Measurements from ENCODE around the gene MCC. TPM values are rescaled to one million over a fixed set of nuclear protein-coding genes. Genes with fewer than 3 reads are reported as not detected.
"Not testable (repeated sequence)": the region's sequence is repeated elsewhere in the genome, so short reads cannot be mapped to it uniquely, and the experiment has no call there.

The MCC gene
- total RNA-seq, 1 donor from 2014 or later, result 10.1 TPM

- no peak for DNase-seq (ENCODE audit: low read depth in 2 of 2)
These were observed 2.8 kb upstream of the MCC start for GRCh38 chr5:113491022-113491421.

DNA sequence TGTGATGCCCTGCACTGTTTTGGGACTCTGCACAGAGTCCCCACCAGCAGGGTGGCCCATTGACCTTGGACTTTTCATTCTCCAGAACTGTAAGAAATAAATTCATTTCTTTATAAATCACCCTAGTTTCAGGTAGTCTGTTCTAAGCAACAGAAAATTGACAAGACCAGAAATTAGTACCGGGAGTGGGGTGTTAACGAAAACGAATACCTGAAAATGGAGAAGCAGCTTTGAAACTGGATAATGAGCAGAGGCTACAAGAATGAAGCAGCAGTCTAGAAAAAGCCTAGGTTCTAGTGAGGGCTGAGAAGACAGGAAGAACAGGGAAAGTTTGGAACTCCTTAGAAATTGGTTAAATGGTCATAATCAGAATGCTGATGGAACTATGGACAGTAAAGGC lies 2.1 kb upstream of the MCC start:
- DNase-seq (ENCODE audit: low read depth in 2 of 2), result no peak

- DNase-seq (ENCODE audit: low read depth in 2 of 2), result peak in 1 of 2 donors; percentile 43
These were observed 1.0 kb upstream of the MCC start for GRCh38 chr5:113489299-113489698.

DNA sequence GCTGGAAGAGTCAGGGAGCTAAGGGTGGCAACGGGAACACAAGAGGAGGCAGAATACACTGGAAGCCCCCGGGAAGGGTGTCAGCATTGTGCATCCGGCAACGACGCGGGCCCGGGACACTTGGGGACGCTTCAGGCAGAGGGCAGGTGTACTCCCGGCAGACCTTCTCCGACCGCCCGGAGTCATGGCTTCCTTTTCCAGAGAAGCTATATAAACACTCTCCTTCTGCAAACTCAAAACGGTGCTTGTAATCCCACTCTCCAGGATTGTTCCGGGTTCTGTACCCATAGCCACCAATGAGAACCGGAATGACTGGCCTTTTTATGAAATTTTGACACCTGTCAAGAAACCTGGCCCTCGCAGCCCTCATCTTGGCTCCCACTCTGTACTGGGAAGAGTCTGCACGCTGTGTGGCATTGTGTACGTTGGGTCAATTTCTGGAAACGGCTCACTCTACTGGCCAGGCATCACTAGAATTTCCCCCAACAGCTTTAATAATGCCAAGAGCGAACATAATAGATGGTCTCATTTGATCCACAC lies 462 bp upstream of the MCC start:
- no peak for DNase-seq (ENCODE audit: low read depth in 2 of 2)

GRCh38 chr5:113487416-113487780 lies 855 bp downstream of the MCC start:
- peak in 1 of 2 donors; percentile 2 for DNase-seq (ENCODE audit: low read depth in 2 of 2)

GRCh38 chr5:113480243-113480642 lies 8.0 kb downstream of the MCC start:
- no peak for DNase-seq (ENCODE audit: low read depth in 2 of 2)

DNA sequence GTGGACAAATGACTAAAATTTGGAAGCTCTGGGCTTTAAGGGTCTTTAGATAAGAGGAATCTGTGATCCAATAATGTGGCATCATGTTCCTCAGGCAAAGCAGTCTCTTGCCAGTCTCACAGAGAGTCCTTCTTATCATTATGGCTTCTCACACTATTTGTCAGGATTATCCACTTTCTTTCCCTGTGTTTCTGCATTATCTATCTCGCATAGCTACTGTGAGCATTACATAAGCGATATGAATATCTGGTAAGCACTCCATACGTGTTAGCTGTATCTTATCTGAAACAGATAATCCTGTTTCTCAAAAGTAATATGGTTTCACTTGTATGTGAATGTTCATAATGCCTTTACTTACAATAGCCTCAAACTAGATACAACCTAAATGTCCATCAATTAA lies 9.6 kb downstream of the MCC start:
- no peak for DNase-seq (ENCODE audit: low read depth in 2 of 2)

GRCh38 chr5:113474100-113474728 lies 14.0 kb downstream of the MCC start:
- DNase-seq (ENCODE audit: low read depth in 2 of 2), result no peak

- no peak for DNase-seq (ENCODE audit: low read depth in 2 of 2)
These were observed 25.2 kb downstream of the MCC start for GRCh38 chr5:113463032-113463431.

GRCh38 chr5:113457106-113457505 lies 31.1 kb downstream of the MCC start:
- not testable (repeated sequence) for DNase-seq (ENCODE audit: low read depth in 2 of 2)

GRCh38 chr5:113452941-113453340 lies 35.3 kb downstream of the MCC start:
- no peak for DNase-seq (ENCODE audit: low read depth in 2 of 2)

DNA sequence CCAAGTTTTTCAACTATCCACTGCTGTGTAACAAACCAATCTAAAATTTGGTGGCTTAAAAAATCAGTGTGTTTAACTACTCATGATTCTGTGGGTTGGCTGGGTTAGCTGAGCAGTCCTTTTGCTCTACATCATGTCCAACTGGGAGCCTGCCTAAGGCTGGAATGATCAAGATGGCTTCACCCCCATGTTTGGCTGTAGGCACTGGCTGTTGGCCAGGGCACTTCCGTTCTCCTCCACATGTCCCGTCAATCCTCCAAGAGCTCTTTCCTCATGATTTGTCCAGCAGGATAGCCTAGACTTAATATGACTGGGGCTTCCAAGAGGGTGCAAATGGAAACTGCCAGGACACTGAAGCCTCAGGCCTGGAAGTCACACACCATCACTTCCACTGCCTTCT lies 36.5 kb downstream of the MCC start:
- no peak for DNase-seq (ENCODE audit: low read depth in 2 of 2)

DNA sequence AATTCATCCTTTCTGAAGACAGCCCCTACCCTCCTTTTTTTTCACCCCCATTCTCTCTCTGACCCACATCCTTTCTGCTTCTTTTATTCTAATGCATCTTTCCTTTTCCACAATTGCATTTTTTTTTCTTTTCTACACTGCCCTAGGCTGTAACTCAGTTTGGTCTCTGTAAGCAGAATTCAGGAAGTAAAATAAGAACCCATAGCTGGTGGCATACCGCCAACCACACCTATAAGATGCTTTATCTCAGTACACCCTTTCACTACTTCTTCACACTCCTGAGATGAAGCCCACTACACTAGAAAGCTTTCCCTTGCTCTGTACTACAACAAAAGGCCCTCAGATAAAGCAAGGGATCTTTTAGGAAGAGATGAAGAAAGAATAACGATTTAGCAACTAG lies 37.3 kb downstream of the MCC start:
- DNase-seq (ENCODE audit: low read depth in 2 of 2), result no peak

- DNase-seq (ENCODE audit: low read depth in 2 of 2), result no peak
These were observed 37.8 kb downstream of the MCC start for GRCh38 chr5:113450462-113450861.

DNA sequence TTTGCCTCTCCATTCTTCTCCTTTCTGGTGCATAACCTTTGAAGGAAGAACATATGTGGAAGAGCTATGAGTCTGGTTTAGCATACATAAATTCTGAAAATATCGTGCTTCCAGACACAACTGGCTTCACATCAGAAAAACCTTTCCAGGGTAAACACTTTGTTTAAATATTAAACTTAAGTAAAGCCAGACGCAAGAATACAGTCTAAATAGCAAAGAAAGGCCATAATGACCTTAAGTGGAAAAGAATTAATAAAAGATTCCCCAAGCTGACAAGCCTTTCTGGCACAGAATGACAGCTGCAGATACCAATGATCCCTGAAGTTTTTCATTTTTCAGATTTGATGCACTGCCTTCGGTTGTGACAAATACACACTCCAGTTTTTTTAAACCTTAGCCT lies 40.0 kb downstream of the MCC start:
- DNase-seq (ENCODE audit: low read depth in 2 of 2), result no peak

DNA sequence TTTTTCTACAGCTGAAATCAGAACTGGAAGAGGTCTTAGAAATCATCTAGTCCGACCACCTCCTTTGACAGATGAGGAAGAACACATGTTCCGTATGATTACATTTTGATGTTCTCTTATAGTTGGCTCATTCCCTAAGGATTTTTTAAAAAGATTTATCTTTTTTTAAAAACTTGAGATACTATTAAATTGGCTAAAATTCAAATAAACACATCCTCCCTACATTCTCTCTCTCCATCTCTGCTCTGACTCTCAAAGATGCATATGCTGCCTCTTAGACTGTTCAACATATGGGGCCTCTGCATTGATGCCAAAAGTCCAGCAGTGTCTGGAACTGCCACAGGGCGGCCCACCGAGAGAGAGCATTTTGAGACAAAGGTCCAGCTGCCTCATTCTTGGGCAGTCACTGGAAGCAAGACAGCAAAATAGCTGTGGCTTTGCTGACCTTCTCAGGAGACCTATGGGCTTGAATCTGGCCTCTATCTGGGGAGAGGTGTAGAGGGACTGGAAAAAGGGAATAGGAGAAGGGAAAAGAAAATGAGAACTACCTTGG lies 40.7 kb downstream of the MCC start:
- DNase-seq (ENCODE audit: low read depth in 2 of 2), result peak in 1 of 2 donors; percentile 10

DNA sequence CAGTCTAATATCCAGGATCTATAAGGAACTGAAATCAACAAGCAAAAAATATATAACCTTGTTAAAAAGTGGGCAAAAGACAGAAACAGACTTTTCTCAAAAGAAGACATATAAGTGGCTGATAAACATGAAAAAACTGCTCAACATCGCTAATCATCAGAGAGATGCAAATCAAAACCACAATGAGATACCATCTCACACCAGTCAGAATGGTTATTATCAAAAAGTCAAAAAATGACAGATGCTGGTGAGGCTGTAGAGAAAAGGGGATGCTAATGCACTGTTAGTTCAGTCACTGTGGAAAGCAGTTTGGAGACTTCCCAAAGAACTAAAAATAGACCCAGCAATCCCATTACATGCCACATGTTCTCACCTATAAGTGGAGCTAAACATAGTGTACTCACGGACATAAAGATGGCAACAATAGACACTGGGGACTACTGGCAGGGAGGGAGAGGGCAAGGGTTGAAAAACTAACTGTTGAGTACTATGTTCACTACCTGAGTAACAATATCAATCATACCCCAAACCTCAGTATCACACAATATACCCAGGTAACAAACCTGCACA lies 41.8 kb downstream of the MCC start:
- no peak for DNase-seq (ENCODE audit: low read depth in 2 of 2)

GRCh38 chr5:113437111-113437510 lies 51.1 kb downstream of the MCC start:
- no peak for DNase-seq (ENCODE audit: low read depth in 2 of 2)

DNA sequence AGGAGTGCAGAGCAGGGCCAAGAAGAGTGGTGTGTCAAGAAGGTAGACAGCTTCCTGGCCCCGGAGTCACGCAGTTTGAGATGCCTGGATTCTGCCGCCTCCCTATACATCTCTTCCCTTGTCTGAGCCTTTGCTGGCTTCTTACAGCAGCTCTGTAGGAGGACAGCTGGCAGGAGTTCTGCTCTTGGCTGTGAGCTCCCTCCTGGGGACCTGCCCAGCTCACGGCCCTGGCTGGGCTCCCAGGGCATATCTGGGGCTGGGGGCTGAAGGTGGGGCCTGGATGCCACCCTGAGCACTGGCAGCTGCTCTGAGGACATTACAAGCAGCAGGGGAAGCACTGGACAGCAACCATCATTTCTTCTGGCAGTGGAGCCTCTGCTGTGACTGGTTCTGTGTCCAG lies 52.7 kb downstream of the MCC start:
- no peak for DNase-seq (ENCODE audit: low read depth in 2 of 2)

DNA sequence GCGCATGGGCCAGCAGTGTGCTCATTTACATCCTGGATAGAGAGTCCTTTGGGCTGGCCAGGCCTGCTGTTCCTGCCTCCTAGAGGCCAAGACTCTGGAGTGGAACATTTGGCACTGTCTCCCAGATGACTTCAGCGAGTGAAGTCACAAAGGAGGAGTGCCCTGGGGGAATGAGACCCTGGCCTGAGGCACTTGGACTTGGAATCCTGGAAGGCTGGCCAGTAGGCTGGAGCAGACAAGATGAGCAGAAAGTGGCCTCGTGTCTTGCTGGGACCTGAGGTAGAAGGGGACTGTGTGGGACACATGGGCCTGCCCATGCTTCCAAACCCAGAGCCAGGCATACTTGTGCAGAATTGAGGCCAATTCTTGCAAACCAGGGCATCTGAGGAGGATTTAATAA lies 53.4 kb downstream of the MCC start, which contains the start of gene TSSK1B:
TSS of gene TSSK1B (minus strand) at position 101 of the 400 bp plus-strand sequence. CDS start 150 bp downstream, outside the sequence.
- no peak for DNase-seq (ENCODE audit: low read depth in 2 of 2)

DNA sequence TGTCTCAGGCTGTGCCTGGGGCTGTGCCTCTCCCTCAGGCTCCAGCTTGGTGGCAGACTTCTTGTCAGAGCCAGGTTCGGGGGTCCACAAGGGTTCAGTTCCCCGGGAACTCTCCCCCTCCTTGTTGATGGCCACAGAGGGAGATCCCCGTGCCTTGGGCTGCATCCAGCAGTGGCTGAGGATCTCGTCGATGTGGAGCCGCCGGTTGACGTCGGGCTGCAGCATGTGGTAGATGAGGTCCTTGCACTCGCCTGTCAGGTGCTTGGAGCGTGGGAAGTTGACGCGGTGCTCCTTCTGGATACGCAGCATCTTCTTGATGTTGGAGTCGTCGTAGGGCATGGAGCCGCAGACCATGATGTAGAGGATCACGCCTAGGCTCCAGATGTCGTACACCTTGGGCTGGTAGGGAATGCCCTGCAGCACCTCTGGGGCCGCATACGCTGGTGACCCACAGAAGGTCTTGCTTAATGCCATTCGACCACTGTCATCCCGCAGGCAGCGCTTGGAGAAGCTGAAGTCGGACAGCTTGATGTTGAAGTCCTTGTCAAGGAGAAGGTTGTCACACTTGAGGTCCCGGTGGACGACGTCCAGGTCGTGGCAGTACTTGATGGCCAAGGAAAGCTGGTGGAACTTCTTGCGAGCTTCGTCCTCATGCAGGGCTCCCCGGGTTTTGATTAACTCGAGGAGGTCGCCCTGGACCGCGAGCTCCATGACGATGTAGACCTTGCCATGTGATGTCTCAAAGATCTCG lies 54.2 kb downstream of the MCC start:
- DNase-seq (ENCODE audit: low read depth in 2 of 2), result no peak

- DNase-seq (ENCODE audit: low read depth in 2 of 2), result no peak
These were observed 55.2 kb downstream of the MCC start for GRCh38 chr5:113433071-113433470.
